ENCODE measurements around the gene PGLYRP3. TPM values are rescaled to one million over a fixed set of nuclear protein-coding genes. Genes with fewer than 3 reads are reported as not detected.

PGLYRP3 gene
- total RNA-seq, 1 donor from 2014 or later, result not detected

DNA sequence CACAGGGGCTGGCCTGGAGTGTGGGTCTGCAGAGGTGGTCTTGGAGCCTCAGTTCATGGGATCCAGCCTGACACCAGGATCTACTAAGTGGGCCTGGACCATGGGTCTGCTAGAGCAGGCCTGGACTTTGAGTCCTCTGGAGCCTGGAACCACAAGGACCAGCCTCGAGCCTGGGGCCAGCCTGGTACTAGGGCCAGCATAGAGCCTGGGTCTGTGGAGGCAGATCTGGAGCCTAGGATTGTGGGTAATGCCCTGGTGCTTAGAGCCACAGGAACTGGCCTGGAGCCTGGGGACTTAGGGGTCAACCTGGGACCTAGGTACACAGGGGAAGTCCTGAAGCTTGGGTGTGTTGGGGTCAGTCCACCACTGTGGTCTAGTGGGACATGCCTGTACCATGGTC, 40.6 kb downstream of the PGLYRP3 start:
- H3K27ac ChIP-seq, result no peak overlapping the region
- intact Hi-C loops (cut with DNase I), result no loop called here
- no peak for DNase-seq (ENCODE audit: low spot score in 2 of 2)
- no peaks in the 10 kb centered on the region for H3K27me3 ChIP-seq
- no peaks in the 10 kb centered on the region for H3K36me3 ChIP-seq
- no peaks in the 10 kb centered on the region for H3K9me3 ChIP-seq
- no peak overlapping the region for H3K4me3 ChIP-seq
- H3K4me1 ChIP-seq, result no peaks in the 10 kb centered on the region
- TF ChIP-seq, protein P1, sequence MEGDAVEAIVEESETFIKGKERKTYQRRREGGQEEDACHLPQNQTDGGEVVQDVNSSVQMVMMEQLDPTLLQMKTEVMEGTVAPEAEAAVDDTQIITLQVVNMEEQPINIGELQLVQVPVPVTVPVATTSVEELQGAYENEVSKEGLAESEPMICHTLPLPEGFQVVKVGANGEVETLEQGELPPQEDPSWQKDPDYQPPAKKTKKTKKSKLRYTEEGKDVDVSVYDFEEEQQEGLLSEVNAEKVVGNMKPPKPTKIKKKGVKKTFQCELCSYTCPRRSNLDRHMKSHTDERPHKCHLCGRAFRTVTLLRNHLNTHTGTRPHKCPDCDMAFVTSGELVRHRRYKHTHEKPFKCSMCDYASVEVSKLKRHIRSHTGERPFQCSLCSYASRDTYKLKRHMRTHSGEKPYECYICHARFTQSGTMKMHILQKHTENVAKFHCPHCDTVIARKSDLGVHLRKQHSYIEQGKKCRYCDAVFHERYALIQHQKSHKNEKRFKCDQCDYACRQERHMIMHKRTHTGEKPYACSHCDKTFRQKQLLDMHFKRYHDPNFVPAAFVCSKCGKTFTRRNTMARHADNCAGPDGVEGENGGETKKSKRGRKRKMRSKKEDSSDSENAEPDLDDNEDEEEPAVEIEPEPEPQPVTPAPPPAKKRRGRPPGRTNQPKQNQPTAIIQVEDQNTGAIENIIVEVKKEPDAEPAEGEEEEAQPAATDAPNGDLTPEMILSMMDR (IDR thresholded peaks at IDR 0.05), result no peak

- Histone ChIP-seq H3K27ac (no peak overlapping the region), H3K4me3 (no peak overlapping the region), H3K27me3 (no peaks in the 10 kb centered on the region), H3K36me3 (no peaks in the 10 kb centered on the region), H3K4me1 (no peaks in the 10 kb centered on the region), H3K9me3 (no peaks in the 10 kb centered on the region)
- DNase-seq (ENCODE audit: low spot score in 2 of 2), result no peak
- TF ChIP-seq, protein P1 (IDR thresholded peaks at IDR 0.05), result no peak
- intact Hi-C loops (cut with DNase I), result no loop called here
Measured at GRCh38 chr1:153271711-153272110, 41.0 kb downstream of the PGLYRP3 start.

GRCh38 chr1:153265457-153265856, 47.3 kb downstream of the PGLYRP3 start:
- Histone ChIP-seq H3K4me1 (peaks cover 7 to 13% of the 10 kb centered on the region in 2 donors), H3K9me3 (no peaks in the 10 kb centered on the region), H3K27ac (no peak overlapping the region), H3K27me3 (no peaks in the 10 kb centered on the region), H3K36me3 (no peaks in the 10 kb centered on the region), H3K4me3 (no peak overlapping the region)
- TF ChIP-seq, protein P1 (IDR thresholded peaks at IDR 0.05), result no peak
- intact Hi-C loops (cut with DNase I), result no loop called here
- no peak for DNase-seq (ENCODE audit: low spot score in 2 of 2)

GRCh38 chr1:153262462-153263157, 50.1 kb downstream of the PGLYRP3 start:
- peak overlapping the region; percentile 55 to 73 for H3K4me3 ChIP-seq
- H3K9me3 ChIP-seq, result no peaks in the 10 kb centered on the region
- no peak overlapping the region for H3K27ac ChIP-seq
- H3K27me3 ChIP-seq, result no peaks in the 10 kb centered on the region
- intact Hi-C loops (cut with DNase I), result no loop called here
- DNase-seq (ENCODE audit: low spot score in 2 of 2), result no peak
- no peaks in the 10 kb centered on the region for H3K36me3 ChIP-seq
- TF ChIP-seq, protein P1 (IDR thresholded peaks at IDR 0.05), result no peak
- H3K4me1 ChIP-seq, result peaks cover 7 to 13% of the 10 kb centered on the region in 2 donors

DNA sequence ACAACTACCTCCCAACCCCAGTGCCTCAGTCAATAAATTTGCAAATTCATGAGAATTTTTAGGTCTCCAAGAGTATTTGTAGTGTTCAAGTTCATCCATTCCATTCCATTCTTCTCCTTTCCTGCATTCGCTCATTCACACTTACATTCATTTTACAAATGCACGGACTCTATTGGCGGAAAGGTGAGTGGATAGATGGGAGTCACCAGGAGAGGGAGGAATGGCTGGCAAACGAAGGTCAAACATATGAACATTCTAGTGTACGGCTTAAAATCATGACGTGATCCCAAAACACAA, 50.7 kb downstream of the PGLYRP3 start:
- TF ChIP-seq, protein P1 (IDR thresholded peaks at IDR 0.05), result no peak
- peaks cover 7 to 13% of the 10 kb centered on the region in 2 donors for H3K4me1 ChIP-seq
- H3K36me3 ChIP-seq, result no peaks in the 10 kb centered on the region
- H3K27me3 ChIP-seq, result no peaks in the 10 kb centered on the region
- peak overlapping the region; percentile 55 to 73 for H3K4me3 ChIP-seq
- DNase-seq (ENCODE audit: low spot score in 2 of 2), result no peak
- no peak overlapping the region for H3K27ac ChIP-seq
- H3K9me3 ChIP-seq, result no peaks in the 10 kb centered on the region
- intact Hi-C loops (cut with DNase I), result no loop called here
